CD8-positive, alpha-beta memory T cell (primary cell): ENCODE results near the gene VIL1. TPM values are rescaled to one million over a fixed set of nuclear protein-coding genes. Genes with fewer than 3 reads are reported as not detected.

Experiments
- CTCF ChIA-PET: fragments of 350-600 bp; sonication (Branson Sonifier 250); formaldehyde crosslinking; loops from one replicate; lab custom pipeline; 2021; ENCODE audit warnings: antibody characterized with exemption; lab: Charles Lee
- POLR2A ChIA-PET: fragments of 350-600 bp; sonication (Branson Sonifier 250); formaldehyde crosslinking; loops from one replicate; lab custom pipeline; 2021; ENCODE audit warnings: antibody characterized with exemption; lab: Charles Lee
- DNase-seq, 5 donors: peaks; one replicate each; pipeline versions ENCODE4 v3.0.0 to v3.0.0-alpha.2; 2020 to 2022; ENCODE audit warnings: mixed read lengths in 1 of 5
- H3K27ac ChIP-seq: one replicate; pipeline ENCODE4 v1.7.0; 2013; ENCODE audit warnings: low read depth, mild to moderate bottlenecking, low read length, moderate library complexity
- H3K27me3 ChIP-seq: 2 replicates; pipeline ENCODE4 v1.7.0; 2013; ENCODE audit warnings: low read length, mild to moderate bottlenecking; ENCODE audit not compliant: insufficient read depth, poor library complexity, severe bottlenecking
- H3K36me3 ChIP-seq: 2 replicates; pipeline ENCODE4 v1.7.0; 2013; ENCODE audit warnings: mild to moderate bottlenecking, low read length, moderate library complexity; ENCODE audit not compliant: insufficient read depth
- H3K4me1 ChIP-seq: 2 replicates; pipeline ENCODE4 v1.7.0; 2013; ENCODE audit warnings: mild to moderate bottlenecking, low read length, moderate library complexity; ENCODE audit not compliant: insufficient read depth
- H3K4me3 ChIP-seq: 2 replicates; pipeline ENCODE4 v1.7.0; 2013; ENCODE audit warnings: mild to moderate bottlenecking, low read length
- H3K9me3 ChIP-seq: 2 replicates; pipeline ENCODE4 v1.7.0; 2013; ENCODE audit warnings: mild to moderate bottlenecking, low read length
- H3K27ac Mint-ChIP-seq, 8 donors: one replicate each; pipeline ENCODE4 v1.8.0; 2020 to 2021; ENCODE audit warnings: mixed read lengths in 8 of 8, mild to moderate bottlenecking in 6 of 8, inconsistent platforms in 3 of 8, moderate library complexity in 3 of 8
- H3K27me3 Mint-ChIP-seq, 2 donors: one replicate each; pipeline ENCODE4 v1.8.0; 2020 to 2021; ENCODE audit warnings: mixed read lengths in 2 of 2, mild to moderate bottlenecking in 1 of 2, moderate library complexity in 1 of 2
- H3K36me3 Mint-ChIP-seq, 3 donors: one replicate each; pipeline ENCODE4 v1.8.0; 2020 to 2021; ENCODE audit warnings: mixed read lengths in 3 of 3, inconsistent platforms in 1 of 3, mild to moderate bottlenecking in 1 of 3
- H3K4me1 Mint-ChIP-seq, 3 donors: one replicate each; pipeline ENCODE4 v1.8.0; 2020 to 2021; ENCODE audit warnings: mixed read lengths in 3 of 3, inconsistent platforms in 1 of 3, mild to moderate bottlenecking in 1 of 3
- H3K4me3 Mint-ChIP-seq, 7 donors: one replicate each; pipeline ENCODE4 v1.8.0; 2020 to 2021; ENCODE audit warnings: mixed read lengths in 7 of 7, mild to moderate bottlenecking in 6 of 7, moderate library complexity in 4 of 7, inconsistent platforms in 2 of 7
- H3K9me3 Mint-ChIP-seq, 5 donors: one replicate each; pipeline ENCODE4 v1.8.0; 2020 to 2022; ENCODE audit warnings: mixed read lengths in 5 of 5, mild to moderate bottlenecking in 3 of 5, moderate library complexity in 2 of 5, inconsistent platforms in 1 of 5
- polyA plus RNA-seq: library from polyadenylated mRNA; unstranded; fragments of 300-500 nt; fragmentation: Illumina TruSeq; gene quantifications from one replicate; pipeline ENCODE4 v1.2.3, GENCODE V29; 2021
- total RNA-seq, 2 experiments: library from RNA; stranded (reverse); gene quantifications; one replicate each; pipeline ENCODE4 v1.2.3, GENCODE V29; 2021

Gene VIL1
- total RNA-seq (not detected), polyA plus RNA-seq (not detected)

- DNase-seq = no peak
- ChIA-PET POLR2A (no interaction called here), CTCF (no interaction called here)
- Mint-ChIP-seq H3K9me3 (no peaks in the 10 kb centered on the region), H3K4me3 (no peak within 1 kb of the TSS), H3K36me3 (no peaks in the 10 kb centered on the region), H3K27ac (no peak within 1 kb of the TSS), H3K4me1 (peaks cover 0 to 5% (median 2%) of the 10 kb centered on the region in 3 donors), H3K27me3 (peaks cover 0 to 4% of the 10 kb centered on the region in 2 donors)
- Histone ChIP-seq H3K27ac (no peak within 1 kb of the TSS), H3K4me3 (no peak within 1 kb of the TSS), H3K27me3 (no peaks in the 10 kb centered on the region), H3K4me1 (no peaks in the 10 kb centered on the region), H3K9me3 (no peaks in the 10 kb centered on the region), H3K36me3 (no peaks in the 10 kb centered on the region)
These were observed at the start of gene VIL1 for GRCh38 chr2:218418717-218419458. TSS of gene VIL1 (plus strand) at chr2:218419123. CDS start at chr2:218423779, 4,656 bp downstream.

GRCh38 chr2:218369330-218369729 is 49.6 kb upstream of the VIL1 start:
- Mint-ChIP-seq H3K4me1 (peaks cover 20 to 34% (median 22%) of the 10 kb centered on the region in 3 donors), H3K9me3 (no peaks in the 10 kb centered on the region), H3K27ac (peak overlapping the region in 7 of 8 donors; percentile 45 to 87 (median 73)), H3K27me3 (peaks cover 0 to 2% of the 10 kb centered on the region in 2 donors), H3K36me3 (no peaks in the 10 kb centered on the region), H3K4me3 (peak overlapping the region in 5 of 7 donors; percentile 6 to 60 (median 28))
- CTCF ChIA-PET = interaction anchor here (2.3 kb wide), 1 partner anchor 13 kb away, joined by 8 read pairs; the partner anchor contains the start of gene CATIP
- Histone ChIP-seq H3K36me3 (no peaks in the 10 kb centered on the region), H3K27ac (no peak overlapping the region), H3K27me3 (no peaks in the 10 kb centered on the region), H3K9me3 (no peaks in the 10 kb centered on the region), H3K4me3 (no peak overlapping the region), H3K4me1 (peaks cover 18% of the 10 kb centered on the region)
- POLR2A ChIA-PET = interaction anchor here (0.5 kb wide), 1 partner anchor 213 kb away, joined by 3 read pairs; no protein-coding TSS in a partner anchor
- no peak for DNase-seq

GRCh38 chr2:218370410-218371063 is 48.4 kb upstream of the VIL1 start:
- H3K27ac Mint-ChIP-seq = peak overlapping the region in 6 of 8 donors; percentile 4 to 81 (median 39)
- no peaks in the 10 kb centered on the region for H3K36me3 ChIP-seq
- H3K4me1 Mint-ChIP-seq = peaks cover 20 to 31% (median 22%) of the 10 kb centered on the region in 3 donors
- DNase-seq = no peak
- H3K4me3 ChIP-seq = no peak overlapping the region
- peaks cover 18% of the 10 kb centered on the region for H3K4me1 ChIP-seq
- no peaks in the 10 kb centered on the region for H3K27me3 ChIP-seq
- POLR2A ChIA-PET = no interaction called here
- no peak overlapping the region for H3K27ac ChIP-seq
- no peaks in the 10 kb centered on the region for H3K9me3 Mint-ChIP-seq
- no peaks in the 10 kb centered on the region for H3K36me3 Mint-ChIP-seq
- CTCF ChIA-PET = interaction anchor here (1.4 to 2.3 kb wide), 2 partner anchors 12 to 14 kb away, joined by 3 to 8 read pairs; partner anchors contain the start of genes CATIP and SLC11A1
- peaks cover 0 to 2% of the 10 kb centered on the region in 2 donors for H3K27me3 Mint-ChIP-seq
- H3K9me3 ChIP-seq = no peaks in the 10 kb centered on the region
- no peak overlapping the region for H3K4me3 Mint-ChIP-seq

- Histone ChIP-seq H3K27ac (no peak overlapping the region), H3K36me3 (no peaks in the 10 kb centered on the region), H3K9me3 (no peaks in the 10 kb centered on the region), H3K4me3 (no peak overlapping the region), H3K27me3 (no peaks in the 10 kb centered on the region), H3K4me1 (peaks cover 17% of the 10 kb centered on the region)
- Mint-ChIP-seq H3K27me3 (peaks cover 0 to 2% of the 10 kb centered on the region in 2 donors), H3K9me3 (no peaks in the 10 kb centered on the region), H3K27ac (peak overlapping the region in 2 of 8 donors; percentile 49 to 77), H3K4me1 (peaks cover 19 to 23% (median 20%) of the 10 kb centered on the region in 3 donors), H3K4me3 (no peak overlapping the region), H3K36me3 (no peaks in the 10 kb centered on the region)
- ChIA-PET POLR2A (no interaction called here), CTCF (interaction anchor here (2.3 kb wide), 1 partner anchor 15 kb away, joined by 6 read pairs; the partner anchor contains the start of gene CATIP)
- no peak for DNase-seq
These were observed 47.0 kb upstream of the VIL1 start for GRCh38 chr2:218371983-218372350.

GRCh38 chr2:218374795-218375194 is 44.1 kb upstream of the VIL1 start:
- Histone ChIP-seq H3K4me1 (no peaks in the 10 kb centered on the region), H3K36me3 (no peaks in the 10 kb centered on the region), H3K27ac (no peak overlapping the region), H3K4me3 (no peak overlapping the region), H3K9me3 (no peaks in the 10 kb centered on the region), H3K27me3 (no peaks in the 10 kb centered on the region)
- Mint-ChIP-seq H3K27me3 (no peaks in the 10 kb centered on the region), H3K36me3 (no peaks in the 10 kb centered on the region), H3K4me1 (peaks cover 4 to 6% (median 5%) of the 10 kb centered on the region in 3 donors), H3K27ac (no peak overlapping the region), H3K4me3 (no peak overlapping the region), H3K9me3 (no peaks in the 10 kb centered on the region)
- no peak for DNase-seq
- ChIA-PET CTCF (no interaction called here), POLR2A (interaction anchor here (0.9 kb wide), 1 partner anchor 14 kb away, joined by 3 read pairs; no protein-coding TSS in a partner anchor)

- no peaks in the 10 kb centered on the region for H3K36me3 ChIP-seq
- POLR2A ChIA-PET = interaction anchor here (0.9 kb wide), 1 partner anchor 14 kb away, joined by 3 read pairs; no protein-coding TSS in a partner anchor
- H3K9me3 Mint-ChIP-seq = no peaks in the 10 kb centered on the region
These were observed 43.7 kb upstream of the VIL1 start for GRCh38 chr2:218375212-218375611.

GRCh38 chr2:218378053-218378452 is 40.9 kb upstream of the VIL1 start:
- Histone ChIP-seq H3K9me3 (no peaks in the 10 kb centered on the region), H3K27me3 (no peaks in the 10 kb centered on the region), H3K4me1 (no peaks in the 10 kb centered on the region), H3K36me3 (no peaks in the 10 kb centered on the region), H3K27ac (no peak overlapping the region), H3K4me3 (no peak overlapping the region)
- POLR2A ChIA-PET = no interaction called here
- H3K36me3 Mint-ChIP-seq = no peaks in the 10 kb centered on the region
- CTCF ChIA-PET = interaction anchor here (0.9 to 1.1 kb wide), 2 partner anchors 15 to 104 kb away, joined by 3 read pairs; no protein-coding TSS in a partner anchor
- H3K9me3 Mint-ChIP-seq = no peaks in the 10 kb centered on the region
- peaks cover 0 to 3% of the 10 kb centered on the region in 2 donors for H3K27me3 Mint-ChIP-seq
- no peak overlapping the region for H3K4me3 Mint-ChIP-seq
- peaks cover 0 to 6% (median 5%) of the 10 kb centered on the region in 3 donors for H3K4me1 Mint-ChIP-seq
- no peak for DNase-seq
- H3K27ac Mint-ChIP-seq = peak overlapping the region in 1 of 8 donors; percentile 26

More at GRCh38 chr2:218375212-218375611, 43.7 kb upstream of the VIL1 start:
- H3K36me3 Mint-ChIP-seq = no peaks in the 10 kb centered on the region
- DNase-seq = no peak
- H3K27ac Mint-ChIP-seq = no peak overlapping the region
- H3K27me3 Mint-ChIP-seq = no peaks in the 10 kb centered on the region
- Histone ChIP-seq H3K9me3 (no peaks in the 10 kb centered on the region), H3K4me1 (no peaks in the 10 kb centered on the region), H3K27me3 (no peaks in the 10 kb centered on the region), H3K4me3 (no peak overlapping the region), H3K27ac (no peak overlapping the region)
- CTCF ChIA-PET = no interaction called here
- H3K4me1 Mint-ChIP-seq = peaks cover 0 to 1% (median 1%) of the 10 kb centered on the region in 3 donors
- no peak overlapping the region for H3K4me3 Mint-ChIP-seq
